CD4-positive, alpha-beta T cell (primary cell): ENCODE results near the gene EPG5. TPM values are rescaled to one million over a fixed set of nuclear protein-coding genes. Genes with fewer than 3 reads are reported as not detected.
A peak's percentile ranks its signal among the peaks of the same experiment; 100 is the strongest.

Source experiments
- ATAC-seq: fragments of 200-7000 bp; cut with Tn5 transposase; one replicate; pipeline ENCODE4 v1.10.0; 2022; ENCODE audit warnings: mild to moderate bottlenecking; ENCODE audit not compliant: poor library complexity
- CTCF ChIA-PET: fragments of 350-600 bp; sonication (Branson Sonifier 250); formaldehyde crosslinking; loops from one replicate; lab custom pipeline; 2021; ENCODE audit warnings: antibody characterized with exemption, inconsistent platforms; lab: Charles Lee
- POLR2A ChIA-PET: fragments of 350-600 bp; sonication (Branson Sonifier 250); formaldehyde crosslinking; loops from one replicate; lab custom pipeline; 2021; ENCODE audit warnings: antibody characterized with exemption, inconsistent platforms; lab: Charles Lee
- DNase-seq, 14 experiments: peaks; one replicate each; pipeline ENCODE4 v3.0.0-alpha.2; 2013 to 2020; ENCODE audit warnings: mixed read lengths in 2 of 14
- H3K27ac ChIP-seq, 2 donors: one replicate each; pipeline versions ENCODE4 v1.5.1 to v1.7.0; 2013; ENCODE audit warnings: low read length in 2 of 2, low read depth in 1 of 2, mild to moderate bottlenecking in 1 of 2
- H3K27me3 ChIP-seq, 2 experiments: 1 replicate in 1 of 2; 2 replicates in 1 of 2; pipeline versions ENCODE4 v1.6.1 to v1.7.0; 2013; ENCODE audit warnings: low read length in 2 of 2, control low read depth in 1 of 2, mild to moderate bottlenecking in 1 of 2, moderate library complexity in 1 of 2; ENCODE audit not compliant: insufficient read depth in 2 of 2, control insufficient read depth in 1 of 2
- H3K36me3 ChIP-seq: one replicate; pipeline ENCODE4 v1.6.1; 2013; ENCODE audit warnings: low read length, control low read depth; ENCODE audit not compliant: insufficient read depth
- H3K4me1 ChIP-seq: one replicate; pipeline ENCODE4 v1.6.1; 2013; ENCODE audit warnings: low read length, control low read depth; ENCODE audit not compliant: insufficient read depth
- H3K4me3 ChIP-seq: one replicate; pipeline ENCODE4 v1.5.1; 2013; ENCODE audit warnings: mild to moderate bottlenecking, low read length, moderate library complexity
- H3K9me3 ChIP-seq, 2 experiments: 1 replicate in 1 of 2; 2 replicates in 1 of 2; pipeline versions ENCODE4 v1.6.1 to v1.7.0; 2013; ENCODE audit warnings: low read length in 2 of 2, mild to moderate bottlenecking in 2 of 2, control low read depth in 1 of 2, moderate library complexity in 1 of 2; ENCODE audit not compliant: control insufficient read depth in 1 of 2, insufficient read depth in 1 of 2
- H3K27ac Mint-ChIP-seq: one replicate; pipeline ENCODE4 v1.8.0; 2020; ENCODE audit warnings: mixed read lengths
- H3K27me3 Mint-ChIP-seq: one replicate; pipeline ENCODE4 v1.8.0; 2021; ENCODE audit warnings: mixed read lengths
- H3K36me3 Mint-ChIP-seq: one replicate; pipeline ENCODE4 v1.8.0; 2021; ENCODE audit warnings: low read depth, mixed read lengths
- H3K4me1 Mint-ChIP-seq: one replicate; pipeline ENCODE4 v1.8.0; 2021; ENCODE audit warnings: low read depth, mixed read lengths
- H3K4me3 Mint-ChIP-seq: one replicate; pipeline ENCODE4 v1.8.0; 2020; ENCODE audit warnings: mild to moderate bottlenecking, mixed read lengths
- H3K9me3 Mint-ChIP-seq: one replicate; pipeline ENCODE4 v1.8.0; 2020; ENCODE audit warnings: mixed read lengths
- intact Hi-C, 2 experiments: fragments of 100-400 bp; cut with DNase I in 1 of 2; cut with micrococcal nuclease in 1 of 2; formaldehyde crosslinking; loops; one replicate each; pipeline versions ENCODE4 v1.15.1 to v1.9.0; 2023 to 2025; cut with DNase I, micrococcal nuclease
- total RNA-seq, 174 experiments: library from RNA in 2 of 174; stranded (reverse) in 2 of 174; gene quantifications; one replicate each; pipeline ENCODE4 v1.2.3 and lab custom pipeline; 2021 to 2026
- TF ChIP-seq, protein P1 (sequence below): fragments of 200-600 bp; IDR thresholded peaks from one replicate; pipeline ENCODE4 v1.8.0; 2022; ENCODE audit warnings: antibody characterized with exemption, mild to moderate bottlenecking

Gene EPG5
- total RNA-seq, 2 experiments from 2014 or later = 25.3 to 26.9 TPM

DNA sequence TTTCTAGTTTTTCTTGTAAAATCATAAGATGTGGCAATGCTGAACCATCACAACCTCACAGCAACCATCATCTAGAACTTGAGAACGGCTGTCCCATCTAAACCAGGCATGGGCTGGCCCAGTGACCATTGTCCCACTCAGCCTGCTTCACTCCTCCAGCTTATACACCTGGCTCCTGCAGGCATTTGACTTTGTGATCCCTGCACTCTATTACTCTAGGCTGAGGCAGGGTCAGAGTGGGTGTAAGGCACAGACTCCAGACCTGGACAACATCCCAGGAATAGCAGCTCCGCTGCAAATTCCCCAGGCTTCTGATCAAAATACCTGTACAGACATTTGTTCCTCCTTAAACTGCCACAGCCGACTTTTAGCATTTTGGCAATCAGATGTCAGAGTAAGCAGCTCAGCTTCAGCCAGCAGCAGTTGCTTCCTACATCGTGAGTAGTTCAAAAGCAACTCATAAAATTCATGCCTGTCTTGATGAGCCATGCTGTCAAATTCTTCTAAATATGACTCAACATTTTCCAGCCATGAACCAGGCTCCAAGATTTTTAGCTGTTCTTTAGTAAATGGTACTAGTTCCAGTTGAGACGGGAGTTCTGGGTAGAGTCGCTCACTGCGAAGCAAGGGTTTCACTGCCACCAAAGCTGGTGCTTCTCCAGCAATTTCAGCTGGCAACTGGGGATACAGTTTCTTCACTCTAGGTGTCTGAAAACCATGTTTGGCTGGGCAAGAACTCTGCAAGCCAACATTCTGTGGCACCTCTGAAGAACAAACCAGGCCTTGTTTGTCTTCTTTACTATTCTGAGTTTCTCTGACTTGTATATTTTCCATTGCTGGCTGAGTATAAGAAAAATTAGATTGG, 12.8 kb downstream of the EPG5 start:
- H3K4me1 ChIP-seq = peaks cover 10% of the 10 kb centered on the region
- H3K4me1 Mint-ChIP-seq = peaks cover 37% of the 10 kb centered on the region
- no peak overlapping the region for H3K4me3 Mint-ChIP-seq
- H3K27me3 Mint-ChIP-seq = no peaks in the 10 kb centered on the region
- no peak overlapping the region for H3K4me3 ChIP-seq
- H3K27me3 ChIP-seq = no peaks in the 10 kb centered on the region
- CTCF ChIA-PET = no interaction called here
- H3K36me3 Mint-ChIP-seq = peaks cover 74% of the 10 kb centered on the region
- H3K9me3 ChIP-seq = no peaks in the 10 kb centered on the region
- H3K9me3 Mint-ChIP-seq = no peaks in the 10 kb centered on the region
- H3K27ac Mint-ChIP-seq = no peak overlapping the region
- ATAC-seq = no peak
- no peak overlapping the region for H3K27ac ChIP-seq
- POLR2A ChIA-PET = no interaction called here
- TF ChIP-seq, protein P1, sequence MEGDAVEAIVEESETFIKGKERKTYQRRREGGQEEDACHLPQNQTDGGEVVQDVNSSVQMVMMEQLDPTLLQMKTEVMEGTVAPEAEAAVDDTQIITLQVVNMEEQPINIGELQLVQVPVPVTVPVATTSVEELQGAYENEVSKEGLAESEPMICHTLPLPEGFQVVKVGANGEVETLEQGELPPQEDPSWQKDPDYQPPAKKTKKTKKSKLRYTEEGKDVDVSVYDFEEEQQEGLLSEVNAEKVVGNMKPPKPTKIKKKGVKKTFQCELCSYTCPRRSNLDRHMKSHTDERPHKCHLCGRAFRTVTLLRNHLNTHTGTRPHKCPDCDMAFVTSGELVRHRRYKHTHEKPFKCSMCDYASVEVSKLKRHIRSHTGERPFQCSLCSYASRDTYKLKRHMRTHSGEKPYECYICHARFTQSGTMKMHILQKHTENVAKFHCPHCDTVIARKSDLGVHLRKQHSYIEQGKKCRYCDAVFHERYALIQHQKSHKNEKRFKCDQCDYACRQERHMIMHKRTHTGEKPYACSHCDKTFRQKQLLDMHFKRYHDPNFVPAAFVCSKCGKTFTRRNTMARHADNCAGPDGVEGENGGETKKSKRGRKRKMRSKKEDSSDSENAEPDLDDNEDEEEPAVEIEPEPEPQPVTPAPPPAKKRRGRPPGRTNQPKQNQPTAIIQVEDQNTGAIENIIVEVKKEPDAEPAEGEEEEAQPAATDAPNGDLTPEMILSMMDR = no peak
- DNase-seq = no peak
- H3K36me3 ChIP-seq = peaks cover 58% of the 10 kb centered on the region
- intact Hi-C loops = loop anchor here in 1 of 2 experiments (2.0 kb wide), 1 partner anchor 14 kb away; no protein-coding TSS in a partner anchor

DNA sequence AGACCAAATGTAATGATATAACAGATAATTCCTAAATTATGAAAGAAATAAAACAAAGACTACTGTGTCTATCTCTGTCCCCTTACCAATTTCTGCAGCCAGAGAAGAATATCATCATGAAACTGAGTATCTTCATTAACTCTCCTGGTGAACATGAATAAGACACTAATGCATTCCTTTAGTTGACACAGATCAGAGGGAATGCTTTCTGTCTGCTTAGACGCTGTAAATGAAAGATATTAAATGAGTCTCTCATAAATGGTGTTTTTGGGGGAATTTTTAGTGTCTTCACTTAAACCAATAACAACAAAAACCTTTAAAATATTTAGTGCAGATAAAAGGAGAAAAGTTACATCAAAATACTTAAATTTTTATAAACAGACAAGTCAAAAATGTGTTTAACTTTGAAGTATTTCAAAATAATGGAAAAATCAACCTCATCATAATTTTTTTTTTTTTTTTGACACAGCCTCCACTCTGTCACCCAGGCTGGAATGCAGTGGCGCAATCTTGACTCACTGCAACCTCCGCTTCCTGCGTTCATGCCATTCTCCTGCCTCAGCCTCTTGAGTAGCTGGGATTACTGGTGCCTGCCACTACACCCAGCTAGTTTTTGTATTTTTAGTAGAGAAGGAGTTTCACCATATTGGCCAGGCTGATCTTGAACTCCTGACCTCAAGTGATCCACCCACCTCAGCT, 16.0 kb downstream of the EPG5 start:
- peaks cover 99% of the 10 kb centered on the region for H3K36me3 Mint-ChIP-seq
- no peaks in the 10 kb centered on the region for H3K27me3 ChIP-seq
- H3K36me3 ChIP-seq = peaks cover 85% of the 10 kb centered on the region
- H3K4me3 ChIP-seq = no peak overlapping the region
- TF ChIP-seq, protein P1 = no peak
- peaks cover 16% of the 10 kb centered on the region for H3K4me1 Mint-ChIP-seq
- H3K9me3 ChIP-seq = no peaks in the 10 kb centered on the region
- no peak overlapping the region for H3K4me3 Mint-ChIP-seq
- intact Hi-C loops = no loop called here
- ChIA-PET CTCF (no interaction called here), POLR2A (interaction anchor here (0.7 kb wide), 1 partner anchor 12 kb away, joined by 3 read pairs; no protein-coding TSS in a partner anchor)
- no peaks in the 10 kb centered on the region for H3K27me3 Mint-ChIP-seq
- no peak overlapping the region for H3K27ac Mint-ChIP-seq
- no peaks in the 10 kb centered on the region for H3K4me1 ChIP-seq
- H3K9me3 Mint-ChIP-seq = no peaks in the 10 kb centered on the region
- peak in 1 of 14 experiments; percentile 28 for DNase-seq
- no peak for ATAC-seq
- H3K27ac ChIP-seq = no peak overlapping the region

DNA sequence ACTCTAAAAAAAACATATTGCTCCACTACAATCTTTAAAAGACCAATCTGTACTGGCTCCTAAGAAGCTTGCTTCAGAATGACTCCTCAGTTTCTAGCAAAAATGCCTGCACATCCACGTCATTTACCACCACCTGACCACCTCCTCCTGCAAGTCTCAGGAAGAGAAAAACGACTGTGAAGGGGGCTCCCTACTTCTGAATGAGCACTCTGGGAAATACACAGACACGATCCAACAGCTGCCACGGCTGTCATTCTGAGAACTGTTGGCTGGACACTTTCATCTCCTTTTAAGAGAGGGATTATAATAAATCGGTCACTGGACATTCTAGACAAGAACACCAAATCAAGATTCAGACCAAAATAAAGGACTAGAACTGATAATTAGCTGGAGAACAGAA, 21.5 kb downstream of the EPG5 start:
- H3K36me3 Mint-ChIP-seq = peaks cover 100% of the 10 kb centered on the region
- Histone ChIP-seq H3K9me3 (no peaks in the 10 kb centered on the region), H3K36me3 (peaks cover 92% of the 10 kb centered on the region), H3K27me3 (no peaks in the 10 kb centered on the region), H3K27ac (no peak overlapping the region), H3K4me3 (no peak overlapping the region), H3K4me1 (no peaks in the 10 kb centered on the region)
- no peak overlapping the region for H3K4me3 Mint-ChIP-seq
- ChIA-PET CTCF (no interaction called here), POLR2A (interaction anchor here (0.6 to 0.8 kb wide), 2 partner anchors 128 to 280 kb away, joined by 3 to 5 read pairs; no protein-coding TSS in a partner anchor)
- H3K27ac Mint-ChIP-seq = no peak overlapping the region
- DNase-seq = no peak
- H3K9me3 Mint-ChIP-seq = no peaks in the 10 kb centered on the region
- H3K27me3 Mint-ChIP-seq = no peaks in the 10 kb centered on the region
- H3K4me1 Mint-ChIP-seq = no peaks in the 10 kb centered on the region
- TF ChIP-seq, protein P1 = no peak
- intact Hi-C loops = no loop called here
- no peak for ATAC-seq
